Spleen (tissue), 7 donors: Measurements from ENCODE around the gene NAT8L.

ENCODE experiments used
- POLR2A ChIP-seq, 3 donors: fragments of 450-650 bp; IDR thresholded peaks; one replicate each; pipeline ENCODE4 v1.5.1; 2017; ENCODE audit warnings: antibody characterized with exemption in 3 of 3, mild to moderate bottlenecking in 1 of 3
- POLR2AphosphoS5 ChIP-seq, 3 donors: sonication (generic); formaldehyde crosslinking; IDR thresholded peaks; one replicate each; pipeline ENCODE4 v1.5.1; 2017; ENCODE audit warnings: antibody characterized with exemption in 3 of 3
- TF ChIP-seq, protein P1 (sequence below), 11 experiments: fragments of 200-600 bp in 7 of 11; fragments of 450-650 bp in 4 of 11; sonication (generic) in 4 of 11; IDR thresholded peaks in 8 of 11; conservative IDR thresholded peaks in 3 of 11; 1 replicate in 7 of 11; 2 replicates in 4 of 11; pipeline versions ENCODE4 v1.4.0 to v1.8.0; 2016 to 2021; ENCODE audit warnings: antibody characterized with exemption in 11 of 11, inconsistent platforms in 4 of 11, mild to moderate bottlenecking in 1 of 11
- donor health status: DM: no; HTN: no; CAD: no; lungs with moderate emphysema.
- donor health status: DM: no; HTN: no; CAD: no.
- donor health status: DM: no; HTN: no; CAD: no.

DNA sequence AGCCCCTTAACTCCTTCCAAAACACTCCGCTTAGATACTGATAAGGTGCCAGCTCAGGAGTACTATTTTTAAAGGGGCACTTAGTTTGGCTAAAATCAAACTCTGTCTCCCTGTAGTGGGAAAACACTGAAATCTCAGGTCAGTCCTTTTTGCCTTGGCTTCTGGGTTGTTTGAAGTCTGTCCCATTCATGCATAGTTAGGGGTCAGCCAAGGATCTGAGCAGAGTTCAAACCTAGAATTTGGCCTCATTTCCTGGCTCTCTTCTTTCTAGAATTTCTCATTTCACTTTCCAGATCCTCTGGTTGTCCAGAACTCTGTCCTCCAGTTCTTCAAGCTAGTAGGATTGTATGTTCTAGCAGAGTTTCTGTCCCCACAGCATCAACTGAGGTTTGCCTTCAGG lies 31.5 kb downstream of the NAT8L start:
- TF ChIP-seq, protein P1, sequence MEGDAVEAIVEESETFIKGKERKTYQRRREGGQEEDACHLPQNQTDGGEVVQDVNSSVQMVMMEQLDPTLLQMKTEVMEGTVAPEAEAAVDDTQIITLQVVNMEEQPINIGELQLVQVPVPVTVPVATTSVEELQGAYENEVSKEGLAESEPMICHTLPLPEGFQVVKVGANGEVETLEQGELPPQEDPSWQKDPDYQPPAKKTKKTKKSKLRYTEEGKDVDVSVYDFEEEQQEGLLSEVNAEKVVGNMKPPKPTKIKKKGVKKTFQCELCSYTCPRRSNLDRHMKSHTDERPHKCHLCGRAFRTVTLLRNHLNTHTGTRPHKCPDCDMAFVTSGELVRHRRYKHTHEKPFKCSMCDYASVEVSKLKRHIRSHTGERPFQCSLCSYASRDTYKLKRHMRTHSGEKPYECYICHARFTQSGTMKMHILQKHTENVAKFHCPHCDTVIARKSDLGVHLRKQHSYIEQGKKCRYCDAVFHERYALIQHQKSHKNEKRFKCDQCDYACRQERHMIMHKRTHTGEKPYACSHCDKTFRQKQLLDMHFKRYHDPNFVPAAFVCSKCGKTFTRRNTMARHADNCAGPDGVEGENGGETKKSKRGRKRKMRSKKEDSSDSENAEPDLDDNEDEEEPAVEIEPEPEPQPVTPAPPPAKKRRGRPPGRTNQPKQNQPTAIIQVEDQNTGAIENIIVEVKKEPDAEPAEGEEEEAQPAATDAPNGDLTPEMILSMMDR (IDR thresholded peaks at IDR 0.05 in 8 of 11, conservative IDR thresholded peaks at IDR 0.05 in 3 of 11), result no peak
- TF ChIP-seq POLR2A (IDR thresholded peaks at IDR 0.05), result no peak
- TF ChIP-seq POLR2AphosphoS5 (IDR thresholded peaks at IDR 0.05), result no peak
